Measurements from ENCODE around the gene WDR38. TPM values are rescaled to one million over a fixed set of nuclear protein-coding genes. Genes with fewer than 3 reads are reported as not detected.

WDR38 gene
- total and polyA plus RNA-seq, 2 of the 13 experiments (the other 11 are each of a cell fraction or from before 2014, with no cell fraction given) = not detected

- H3K4me2 ChIP-seq (ENCODE audit: low read depth, low read length) = no peak overlapping the region
- in situ Hi-C loops (cut with HindIII; ENCODE audit: extremely low pct_ligation_motif_present, low pct_unique_long_range_greater_than_20kb) = no loop called here
- no peaks in the 10 kb centered on the region for H4K20me1 ChIP-seq (ENCODE audit: insufficient read depth, low read length)
- ChIA-PET POLR2A (interaction anchor here (4.7 kb wide), 1 partner anchor 10 kb away, joined by 28 read pairs; no protein-coding TSS in a partner anchor), CTCF (ENCODE audit: low intra/inter-chr PET ratio, low total read pairs) (no interaction called here)
- peaks cover 45% of the 10 kb centered on the region for H3K4me1 ChIP-seq (ENCODE audit: insufficient read depth, low read length)
- H2AFZ ChIP-seq (ENCODE audit: low read length) = no peak overlapping the region
- no peaks in the 10 kb centered on the region for H3K79me2 ChIP-seq (ENCODE audit: insufficient read depth, low read length)
- no peak for FAIRE-seq
- no peak overlapping the region for H3K27ac ChIP-seq (ENCODE audit: extremely low read length, insufficient read depth, low read length)
- WGBS (ENCODE audit: low lambda C conversion rate) = 60% methylated on average over 12 of the region's 12 CpGs
- intact Hi-C loops (cut with micrococcal nuclease; ENCODE audit: unreplicated experiment) = no loop called here
- no peaks in the 10 kb centered on the region for H3K27me3 ChIP-seq (ENCODE audit: control insufficient read depth in 1 of 2, insufficient read depth in 2 of 2, low read length in 2 of 2)
- no peak for TF ChIP-seq JARID2 (CRISPR knock-in tag; IDR thresholded peaks at IDR 0.05; ENCODE audit: insufficient replicate concordance)
- TF ChIP-seq ELK4 (CRISPR knock-in tag; IDR thresholded peaks at IDR 0.05; ENCODE audit: borderline replicate concordance) = no peak
- TF ChIP-seq, protein P1, sequence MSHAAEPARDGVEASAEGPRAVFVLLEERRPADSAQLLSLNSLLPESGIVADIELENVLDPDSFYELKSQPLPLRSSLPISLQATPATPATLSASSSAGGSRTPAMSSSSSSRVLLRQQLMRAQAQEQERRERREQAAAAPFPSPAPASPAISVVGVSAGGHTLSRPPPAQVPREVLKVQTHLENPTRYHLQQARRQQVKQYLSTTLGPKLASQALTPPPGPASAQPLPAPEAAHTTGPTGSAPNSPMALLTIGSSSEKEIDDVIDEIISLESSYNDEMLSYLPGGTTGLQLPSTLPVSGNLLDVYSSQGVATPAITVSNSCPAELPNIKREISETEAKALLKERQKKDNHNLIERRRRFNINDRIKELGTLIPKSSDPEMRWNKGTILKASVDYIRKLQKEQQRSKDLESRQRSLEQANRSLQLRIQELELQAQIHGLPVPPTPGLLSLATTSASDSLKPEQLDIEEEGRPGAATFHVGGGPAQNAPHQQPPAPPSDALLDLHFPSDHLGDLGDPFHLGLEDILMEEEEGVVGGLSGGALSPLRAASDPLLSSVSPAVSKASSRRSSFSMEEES (CRISPR knock-in tag; IDR thresholded peaks at IDR 0.05) = no peak
- TF ChIP-seq ZNF557 (CRISPR knock-in tag; IDR thresholded peaks at IDR 0.05) = no peak
- TF ChIP-seq ZNF382 (CRISPR knock-in tag; IDR thresholded peaks at IDR 0.05; ENCODE audit: borderline replicate concordance) = no peak
- TF ChIP-seq, protein P2, sequence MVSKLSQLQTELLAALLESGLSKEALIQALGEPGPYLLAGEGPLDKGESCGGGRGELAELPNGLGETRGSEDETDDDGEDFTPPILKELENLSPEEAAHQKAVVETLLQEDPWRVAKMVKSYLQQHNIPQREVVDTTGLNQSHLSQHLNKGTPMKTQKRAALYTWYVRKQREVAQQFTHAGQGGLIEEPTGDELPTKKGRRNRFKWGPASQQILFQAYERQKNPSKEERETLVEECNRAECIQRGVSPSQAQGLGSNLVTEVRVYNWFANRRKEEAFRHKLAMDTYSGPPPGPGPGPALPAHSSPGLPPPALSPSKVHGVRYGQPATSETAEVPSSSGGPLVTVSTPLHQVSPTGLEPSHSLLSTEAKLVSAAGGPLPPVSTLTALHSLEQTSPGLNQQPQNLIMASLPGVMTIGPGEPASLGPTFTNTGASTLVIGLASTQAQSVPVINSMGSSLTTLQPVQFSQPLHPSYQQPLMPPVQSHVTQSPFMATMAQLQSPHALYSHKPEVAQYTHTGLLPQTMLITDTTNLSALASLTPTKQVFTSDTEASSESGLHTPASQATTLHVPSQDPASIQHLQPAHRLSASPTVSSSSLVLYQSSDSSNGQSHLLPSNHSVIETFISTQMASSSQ (IDR thresholded peaks at IDR 0.05; ENCODE audit: low read depth) = no peak
- TF ChIP-seq, protein P2 (CRISPR knock-in tag; IDR thresholded peaks at IDR 0.05; ENCODE audit: borderline replicate concordance) = no peak
- no peak overlapping the region for H3K9ac ChIP-seq (ENCODE audit: insufficient read depth, low read depth, low read length)
- no peak overlapping the region for H3K4me3 ChIP-seq (replicated peaks in 1 of 3; ENCODE audit: insufficient read depth in 1 of 3, low read depth in 2 of 3, low read length in 3 of 3)
- H3K36me3 ChIP-seq (replicated peaks in 1 of 2; ENCODE audit: control insufficient read depth in 1 of 2, insufficient read depth in 2 of 2, low read length in 2 of 2) = no peaks in the 10 kb centered on the region
- no TSS peak for BruUV-seq (replicated peaks)
- no peak for ATAC-seq
- no peak for DNase-seq (ENCODE audit: low spot score)
- H3K9me3 ChIP-seq (ENCODE audit: low read length) = no peaks in the 10 kb centered on the region
Measured at GRCh38 chr9:124808246-124808956, 44.9 kb upstream of the WDR38 start.
